ENCODE measurements around the gene PIK3C2G. TPM values are rescaled to one million over a fixed set of nuclear protein-coding genes. Genes with fewer than 3 reads are reported as not detected.

The PIK3C2G gene
- total and polyA plus RNA-seq, 2 donors: 0.05 TPM

DNA sequence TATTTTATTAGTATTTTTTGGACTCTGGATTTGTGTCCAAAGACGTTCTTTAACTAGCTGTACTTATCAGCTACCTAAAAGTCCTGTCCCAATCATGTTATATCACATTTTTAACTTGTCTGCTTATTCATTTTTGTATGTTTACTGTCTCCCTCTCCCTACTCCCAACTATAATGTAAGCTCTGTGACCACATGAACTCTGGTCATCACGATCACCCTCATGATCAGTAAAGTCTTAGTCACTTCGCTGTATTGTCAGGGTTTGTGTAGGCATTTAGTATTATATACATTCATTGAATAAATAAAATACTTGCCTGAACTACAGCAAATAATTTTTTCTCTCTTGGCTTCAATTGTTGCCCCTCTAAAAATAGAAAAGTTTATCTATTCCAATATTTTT lies 211.0 kb downstream of the PIK3C2G start:
- Histone ChIP-seq H3K36me3 (ENCODE audit: control insufficient read depth in 2 of 2, insufficient read depth in 2 of 2, low read length in 1 of 2) (no peaks in the 10 kb centered on the region), H3K27me3 (ENCODE audit: control insufficient read depth in 2 of 2, insufficient read depth in 1 of 2, low read length in 1 of 2) (no peaks in the 10 kb centered on the region), H3K4me1 (ENCODE audit: control insufficient read depth in 2 of 2, insufficient read depth in 2 of 2, low read length in 2 of 2) (no peaks in the 10 kb centered on the region), H3K4me3 (ENCODE audit: low read length in 2 of 2) (no peak overlapping the region), H3K9me3 (ENCODE audit: control insufficient read depth in 2 of 2, insufficient read depth in 1 of 2, low read length in 1 of 2) (no peaks in the 10 kb centered on the region), H3K27ac (ENCODE audit: low read depth in 1 of 2, low read length in 1 of 2) (no peak overlapping the region)
- WGBS: 84% methylated on average over 3 of the region's 3 CpGs
- no peak for DNase-seq (ENCODE audit: low read depth in 6 of 9, low spot score in 9 of 9)

DNA sequence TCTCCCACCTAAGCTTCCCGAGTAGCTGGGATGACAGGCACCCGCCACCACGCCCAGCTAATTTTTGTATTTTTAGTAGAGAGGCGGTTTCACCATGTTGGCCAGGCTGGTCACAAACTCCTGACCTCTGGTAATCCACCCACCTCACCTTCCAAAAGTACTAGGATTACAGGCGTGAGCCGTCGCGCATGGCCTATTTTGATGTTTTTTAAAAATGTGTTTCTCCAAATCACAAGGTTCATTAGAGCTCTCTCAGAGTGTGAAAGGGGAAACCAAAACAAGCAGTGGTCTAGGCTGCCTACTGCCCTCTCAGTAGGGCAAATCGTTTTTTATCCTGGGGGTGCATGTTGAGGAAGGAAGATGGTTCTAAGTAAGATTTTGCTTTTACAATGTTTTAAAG lies 211.5 kb downstream of the PIK3C2G start:
- Histone ChIP-seq H3K36me3 (ENCODE audit: control insufficient read depth in 2 of 2, insufficient read depth in 2 of 2, low read length in 1 of 2) (no peaks in the 10 kb centered on the region), H3K9me3 (ENCODE audit: control insufficient read depth in 2 of 2, insufficient read depth in 1 of 2, low read length in 1 of 2) (no peaks in the 10 kb centered on the region), H3K27ac (ENCODE audit: low read depth in 1 of 2, low read length in 1 of 2) (no peak overlapping the region), H3K4me3 (ENCODE audit: low read length in 2 of 2) (no peak overlapping the region), H3K27me3 (ENCODE audit: control insufficient read depth in 2 of 2, insufficient read depth in 1 of 2, low read length in 1 of 2) (no peaks in the 10 kb centered on the region), H3K4me1 (ENCODE audit: control insufficient read depth in 2 of 2, insufficient read depth in 2 of 2, low read length in 2 of 2) (no peaks in the 10 kb centered on the region)
- 94% methylated on average over 9 of the region's 9 CpGs for WGBS
- DNase-seq (ENCODE audit: low read depth in 6 of 9, low spot score in 9 of 9): no peak

DNA sequence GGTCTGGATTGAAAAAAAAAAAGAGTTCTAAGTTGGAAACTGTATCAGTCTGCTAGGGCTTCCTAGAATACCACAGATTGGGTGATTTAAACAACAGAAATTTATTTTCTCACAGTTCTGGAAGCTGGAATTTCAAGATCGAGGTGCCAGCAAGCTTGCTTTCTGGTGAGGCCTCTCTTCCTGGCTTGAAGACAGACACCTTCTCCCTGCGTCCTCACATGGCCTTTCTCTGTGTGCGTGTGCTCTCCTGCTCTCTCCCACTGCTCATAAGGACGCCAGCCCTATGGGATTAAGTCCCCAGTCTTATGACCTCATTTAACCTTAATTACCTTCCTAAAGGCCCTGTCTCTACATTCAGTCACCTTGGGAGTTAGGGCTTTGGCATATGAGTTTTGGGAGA lies 215.5 kb downstream of the PIK3C2G start:
- no peaks in the 10 kb centered on the region for H3K4me1 ChIP-seq (ENCODE audit: control insufficient read depth in 2 of 2, insufficient read depth in 2 of 2, low read length in 2 of 2)
- H3K27me3 ChIP-seq (ENCODE audit: control insufficient read depth in 2 of 2, insufficient read depth in 1 of 2, low read length in 1 of 2): no peaks in the 10 kb centered on the region
- H3K9me3 ChIP-seq (ENCODE audit: control insufficient read depth in 2 of 2, insufficient read depth in 1 of 2, low read length in 1 of 2): no peaks in the 10 kb centered on the region
- H3K36me3 ChIP-seq (ENCODE audit: control insufficient read depth in 2 of 2, insufficient read depth in 2 of 2, low read length in 1 of 2): no peaks in the 10 kb centered on the region
- no peak for DNase-seq (ENCODE audit: low read depth in 6 of 9, low spot score in 9 of 9)
- no peak overlapping the region for H3K27ac ChIP-seq (ENCODE audit: low read depth in 1 of 2, low read length in 1 of 2)
- WGBS: 89% methylated on average over 4 of the region's 4 CpGs
- H3K4me3 ChIP-seq (ENCODE audit: low read length in 2 of 2): no peak overlapping the region

DNA sequence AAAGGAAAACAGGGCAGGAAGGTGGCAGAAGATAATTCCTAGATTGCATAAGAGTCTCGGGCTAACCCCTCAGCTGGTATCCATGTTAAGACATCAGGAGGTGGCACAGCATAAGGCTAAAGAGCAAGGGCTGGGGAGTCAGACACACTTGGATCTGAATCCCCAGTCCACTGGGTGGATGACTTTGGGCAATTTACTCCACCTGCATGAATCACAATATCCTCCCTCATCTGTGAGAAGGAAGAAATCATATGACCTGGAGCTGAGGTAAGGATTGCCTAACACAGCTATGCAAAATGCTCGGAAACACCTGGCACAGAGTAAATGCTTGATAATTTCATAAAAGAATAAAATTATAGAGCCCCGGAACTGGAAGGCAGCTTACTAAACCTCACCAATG lies 217.9 kb downstream of the PIK3C2G start:
- no peaks in the 10 kb centered on the region for H3K27me3 ChIP-seq (ENCODE audit: control insufficient read depth in 2 of 2, insufficient read depth in 1 of 2, low read length in 1 of 2)
- no peaks in the 10 kb centered on the region for H3K9me3 ChIP-seq (ENCODE audit: control insufficient read depth in 2 of 2, insufficient read depth in 1 of 2, low read length in 1 of 2)
- DNase-seq (ENCODE audit: low read depth in 6 of 9, low spot score in 9 of 9): no peak
- no peaks in the 10 kb centered on the region for H3K36me3 ChIP-seq (ENCODE audit: control insufficient read depth in 2 of 2, insufficient read depth in 2 of 2, low read length in 1 of 2)
- no peaks in the 10 kb centered on the region for H3K4me1 ChIP-seq (ENCODE audit: control insufficient read depth in 2 of 2, insufficient read depth in 2 of 2, low read length in 2 of 2)
- H3K27ac ChIP-seq (ENCODE audit: low read depth in 1 of 2, low read length in 1 of 2): no peak overlapping the region
- WGBS: 94% methylated on average over 3 of the region's 3 CpGs
- no peak overlapping the region for H3K4me3 ChIP-seq (ENCODE audit: low read length in 2 of 2)

DNA sequence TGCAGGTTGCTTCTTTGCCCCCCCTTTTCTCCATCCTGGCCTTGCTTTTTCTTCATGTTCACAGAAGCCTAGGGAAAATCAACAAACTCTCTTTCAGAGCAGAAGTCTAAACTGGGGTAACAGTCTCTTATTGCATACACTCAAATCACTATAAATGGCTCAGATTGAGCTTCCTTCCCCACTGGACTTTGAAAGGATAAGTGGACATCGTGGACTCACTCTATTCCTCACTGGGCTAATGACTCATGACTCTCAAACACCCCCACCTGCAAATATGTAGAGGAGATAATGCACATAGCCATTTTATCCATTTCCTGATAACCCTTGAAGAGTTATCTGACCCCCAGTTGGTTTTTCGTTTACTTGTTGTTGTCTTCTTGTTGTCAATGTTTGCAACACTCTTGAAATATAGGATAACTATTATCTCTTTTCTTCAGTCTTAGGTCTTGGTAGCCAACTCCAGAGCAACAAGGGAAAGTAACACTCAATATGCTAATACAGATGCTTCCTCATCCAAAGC lies 221.3 kb downstream of the PIK3C2G start:
- DNase-seq (ENCODE audit: low read depth in 6 of 9, low spot score in 9 of 9): no peak
- 80% methylated on average over 2 of the region's 2 CpGs for WGBS
- Histone ChIP-seq H3K36me3 (ENCODE audit: control insufficient read depth in 2 of 2, insufficient read depth in 2 of 2, low read length in 1 of 2) (no peaks in the 10 kb centered on the region), H3K4me3 (ENCODE audit: low read length in 2 of 2) (no peak overlapping the region), H3K27me3 (ENCODE audit: control insufficient read depth in 2 of 2, insufficient read depth in 1 of 2, low read length in 1 of 2) (no peaks in the 10 kb centered on the region), H3K9me3 (ENCODE audit: control insufficient read depth in 2 of 2, insufficient read depth in 1 of 2, low read length in 1 of 2) (no peaks in the 10 kb centered on the region), H3K4me1 (ENCODE audit: control insufficient read depth in 2 of 2, insufficient read depth in 2 of 2, low read length in 2 of 2) (no peaks in the 10 kb centered on the region), H3K27ac (ENCODE audit: low read depth in 1 of 2, low read length in 1 of 2) (no peak overlapping the region)

DNA sequence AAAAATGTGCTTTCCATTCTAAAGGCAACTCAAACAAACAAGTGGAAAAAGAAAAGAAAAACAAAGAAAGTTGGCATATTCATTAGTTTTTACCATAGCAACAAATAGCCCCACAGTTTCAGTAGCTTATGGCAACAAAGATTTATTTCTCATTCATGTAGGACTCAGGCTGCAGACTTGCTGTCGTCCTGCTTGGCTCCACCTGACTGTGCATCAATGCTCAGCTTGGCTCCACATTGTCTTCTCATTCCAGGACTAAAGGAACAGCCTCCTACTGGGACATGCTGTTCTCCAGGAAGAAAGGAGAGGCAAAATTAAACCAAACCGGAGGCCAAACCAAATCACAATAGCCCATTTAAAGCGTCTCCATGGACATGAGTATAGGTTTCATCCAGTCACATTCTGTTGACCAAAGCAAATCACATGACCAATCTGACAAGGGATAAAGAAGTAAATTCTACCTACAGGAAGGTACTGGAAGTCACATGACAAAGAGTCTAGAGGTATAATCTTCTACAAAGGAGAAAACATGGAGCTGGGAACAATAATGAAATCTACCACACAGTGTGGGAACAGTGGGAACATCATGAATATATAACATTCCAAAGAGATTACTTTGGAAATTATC lies 222.5 kb downstream of the PIK3C2G start:
- Histone ChIP-seq H3K27me3 (ENCODE audit: control insufficient read depth in 2 of 2, insufficient read depth in 1 of 2, low read length in 1 of 2) (no peaks in the 10 kb centered on the region), H3K36me3 (ENCODE audit: control insufficient read depth in 2 of 2, insufficient read depth in 2 of 2, low read length in 1 of 2) (no peaks in the 10 kb centered on the region), H3K9me3 (ENCODE audit: control insufficient read depth in 2 of 2, insufficient read depth in 1 of 2, low read length in 1 of 2) (no peaks in the 10 kb centered on the region), H3K4me3 (ENCODE audit: low read length in 2 of 2) (no peak overlapping the region), H3K4me1 (ENCODE audit: control insufficient read depth in 2 of 2, insufficient read depth in 2 of 2, low read length in 2 of 2) (no peaks in the 10 kb centered on the region), H3K27ac (ENCODE audit: low read depth in 1 of 2, low read length in 1 of 2) (no peak overlapping the region)
- 94% methylated on average over 3 of the region's 3 CpGs for WGBS
- DNase-seq (ENCODE audit: low read depth in 6 of 9, low spot score in 9 of 9): no peak

DNA sequence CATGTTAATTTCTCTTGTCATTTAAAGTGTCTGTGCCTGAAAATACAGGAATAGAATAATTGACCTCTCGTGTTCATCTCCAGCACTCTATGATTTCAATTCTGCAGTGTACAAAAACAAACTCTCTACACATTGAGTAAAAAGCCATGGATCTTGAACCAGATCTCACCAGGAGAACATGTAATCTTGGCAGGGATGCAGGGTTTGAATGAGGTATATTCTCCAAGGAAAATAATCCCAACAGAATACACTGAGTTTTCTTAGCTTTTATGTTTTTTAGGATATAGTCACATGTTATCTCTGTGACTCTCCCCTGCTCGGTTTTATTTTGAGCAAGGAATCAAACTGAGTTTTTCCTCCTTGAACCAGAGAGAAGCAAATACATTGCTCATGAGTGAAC lies 224.7 kb downstream of the PIK3C2G start:
- 92% methylated on average over 2 of the region's 2 CpGs for WGBS
- no peaks in the 10 kb centered on the region for H3K9me3 ChIP-seq (ENCODE audit: control insufficient read depth in 2 of 2, insufficient read depth in 1 of 2, low read length in 1 of 2)
- H3K4me3 ChIP-seq (ENCODE audit: low read length in 2 of 2): no peak overlapping the region
- H3K36me3 ChIP-seq (ENCODE audit: control insufficient read depth in 2 of 2, insufficient read depth in 2 of 2, low read length in 1 of 2): no peaks in the 10 kb centered on the region
- no peaks in the 10 kb centered on the region for H3K4me1 ChIP-seq (ENCODE audit: control insufficient read depth in 2 of 2, insufficient read depth in 2 of 2, low read length in 2 of 2)
- no peak for DNase-seq (ENCODE audit: low read depth in 6 of 9, low spot score in 9 of 9)
- H3K27ac ChIP-seq (ENCODE audit: low read depth in 1 of 2, low read length in 1 of 2): no peak overlapping the region
- H3K27me3 ChIP-seq (ENCODE audit: control insufficient read depth in 2 of 2, insufficient read depth in 1 of 2, low read length in 1 of 2): no peaks in the 10 kb centered on the region

DNA sequence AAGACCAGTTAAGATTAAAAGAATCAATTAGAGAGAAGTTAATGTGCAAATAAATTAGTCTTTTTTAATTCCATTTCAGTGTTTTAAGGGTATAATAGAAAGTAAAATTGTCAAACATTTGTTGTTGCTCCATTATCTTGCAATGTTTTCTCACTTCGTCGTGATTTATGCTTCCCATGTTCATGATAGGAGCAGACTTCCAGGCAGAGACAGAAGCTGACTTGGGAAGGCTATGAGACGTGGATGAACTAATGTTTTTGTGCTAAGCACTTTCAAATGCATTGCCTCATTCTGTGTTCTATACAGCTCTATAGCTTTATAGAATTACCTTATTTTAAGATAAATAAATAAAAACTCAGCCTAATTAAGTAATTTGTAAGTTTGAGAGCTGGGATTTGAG lies 226.2 kb downstream of the PIK3C2G start:
- Histone ChIP-seq H3K4me1 (ENCODE audit: control insufficient read depth in 2 of 2, insufficient read depth in 2 of 2, low read length in 2 of 2) (no peaks in the 10 kb centered on the region), H3K27ac (ENCODE audit: low read depth in 1 of 2, low read length in 1 of 2) (no peak overlapping the region), H3K9me3 (ENCODE audit: control insufficient read depth in 2 of 2, insufficient read depth in 1 of 2, low read length in 1 of 2) (no peaks in the 10 kb centered on the region), H3K27me3 (ENCODE audit: control insufficient read depth in 2 of 2, insufficient read depth in 1 of 2, low read length in 1 of 2) (no peaks in the 10 kb centered on the region), H3K4me3 (ENCODE audit: low read length in 2 of 2) (no peak overlapping the region), H3K36me3 (ENCODE audit: control insufficient read depth in 2 of 2, insufficient read depth in 2 of 2, low read length in 1 of 2) (no peaks in the 10 kb centered on the region)
- DNase-seq (ENCODE audit: low read depth in 6 of 9, low spot score in 9 of 9): no peak
- 92% methylated on average over 3 of the region's 3 CpGs for WGBS

DNA sequence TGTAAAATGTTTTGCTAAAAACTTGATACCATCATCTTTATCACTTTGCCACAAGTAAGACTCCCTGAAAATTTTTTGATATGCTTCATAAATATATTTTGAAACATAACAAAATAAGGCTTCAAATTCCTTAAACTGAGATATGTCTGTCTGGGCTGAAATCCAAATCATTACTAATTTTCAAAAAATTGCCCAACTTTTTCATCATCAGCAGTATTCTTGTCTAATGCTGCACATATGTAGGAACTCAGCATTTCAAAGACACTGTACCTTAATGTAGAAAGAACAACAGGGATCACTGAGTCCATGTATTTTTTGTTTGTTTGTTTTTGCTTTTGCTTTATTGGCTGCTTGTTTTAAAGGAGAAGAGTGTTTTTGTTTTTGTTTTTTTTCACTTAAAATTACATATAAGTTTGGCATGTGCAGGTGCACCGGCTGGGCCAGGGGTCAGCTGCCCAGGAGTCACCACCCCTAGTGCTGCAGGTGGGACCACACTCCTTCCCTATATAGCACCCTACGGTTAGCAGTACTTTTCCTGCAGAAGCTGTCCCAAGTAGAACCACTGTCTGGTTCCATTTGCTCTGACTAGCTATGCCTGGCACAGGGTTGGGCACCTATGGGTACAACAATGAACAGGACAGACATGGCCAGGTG lies 231.2 kb downstream of the PIK3C2G start:
- H3K27ac ChIP-seq (ENCODE audit: low read depth in 1 of 2, low read length in 1 of 2): no peak overlapping the region
- no peaks in the 10 kb centered on the region for H3K4me1 ChIP-seq (ENCODE audit: control insufficient read depth in 2 of 2, insufficient read depth in 2 of 2, low read length in 2 of 2)
- H3K27me3 ChIP-seq (ENCODE audit: control insufficient read depth in 2 of 2, insufficient read depth in 1 of 2, low read length in 1 of 2): no peaks in the 10 kb centered on the region
- WGBS: 98% methylated on average over 2 of the region's 2 CpGs
- no peaks in the 10 kb centered on the region for H3K36me3 ChIP-seq (ENCODE audit: control insufficient read depth in 2 of 2, insufficient read depth in 2 of 2, low read length in 1 of 2)
- no peaks in the 10 kb centered on the region for H3K9me3 ChIP-seq (ENCODE audit: control insufficient read depth in 2 of 2, insufficient read depth in 1 of 2, low read length in 1 of 2)
- no peak for DNase-seq (ENCODE audit: low read depth in 6 of 9, low spot score in 9 of 9)
- no peak overlapping the region for H3K4me3 ChIP-seq (ENCODE audit: low read length in 2 of 2)
